NCI-H460 (cell line): ENCODE data around the gene DNAAF9. TPM values are rescaled to one million over a fixed set of nuclear protein-coding genes. Genes with fewer than 3 reads are reported as not detected.

Source experiments
- DNase-seq: peaks from one replicate; pipeline ENCODE4 v3.0.0-alpha.2; 2016; ENCODE audit warnings: low read depth; ENCODE audit errors: extremely low read depth
- total RNA-seq: library from RNA; depleted of rRNA; stranded (reverse); fragments of >200 nt; shearing (Covaris generic); gene quantifications from 2 replicates; pipeline ENCODE4 v1.2.3, GENCODE V29; 2014

DNAAF9 gene
- total RNA-seq, 1 experiment from 2014 or later = 11.8 TPM

GRCh38 chr20:3412600-3413392, 5.3 kb upstream of the DNAAF9 start:
- no peak for DNase-seq

GRCh38 chr20:3410464-3410863, 3.0 kb upstream of the DNAAF9 start:
- no peak for DNase-seq

GRCh38 chr20:3409417-3409816, 1.9 kb upstream of the DNAAF9 start:
- DNase-seq = no peak

GRCh38 chr20:3407771-3408637, 535 bp upstream of the DNAAF9 start:
- peak; percentile 45 for DNase-seq

- DNase-seq = no peak
Observed at GRCh38 chr20:3406481-3407039, 909 bp downstream of the DNAAF9 start.

GRCh38 chr20:3405696-3406358, 1.6 kb downstream of the DNAAF9 start:
- no peak for DNase-seq

GRCh38 chr20:3405139-3405538, 2.3 kb downstream of the DNAAF9 start:
- no peak for DNase-seq

- no peak for DNase-seq
Observed at GRCh38 chr20:3404402-3404801, 3.1 kb downstream of the DNAAF9 start.

GRCh38 chr20:3403741-3404140, 3.7 kb downstream of the DNAAF9 start:
- no peak for DNase-seq

- no peak for DNase-seq
Observed at GRCh38 chr20:3402453-3402852, 5.0 kb downstream of the DNAAF9 start.

GRCh38 chr20:3400260-3401155, 7.0 kb downstream of the DNAAF9 start:
- no peak for DNase-seq

GRCh38 chr20:3398681-3399252, 8.7 kb downstream of the DNAAF9 start:
- no peak for DNase-seq

GRCh38 chr20:3396492-3396891, 11.0 kb downstream of the DNAAF9 start:
- DNase-seq = no peak

GRCh38 chr20:3392756-3393155, 14.7 kb downstream of the DNAAF9 start:
- no peak for DNase-seq

- DNase-seq = no peak
Observed at GRCh38 chr20:3390759-3391425, 16.6 kb downstream of the DNAAF9 start.

- no peak for DNase-seq
Observed at GRCh38 chr20:3383878-3384495, 23.5 kb downstream of the DNAAF9 start.

GRCh38 chr20:3382836-3383235, 24.6 kb downstream of the DNAAF9 start:
- no peak for DNase-seq

GRCh38 chr20:3380228-3381070, 27.0 kb downstream of the DNAAF9 start:
- DNase-seq = no peak
